ENCODE measurements around the gene FAM83E.
A peak's percentile ranks its signal among the peaks of the same experiment; 100 is the strongest.

FAM83E gene

DNA sequence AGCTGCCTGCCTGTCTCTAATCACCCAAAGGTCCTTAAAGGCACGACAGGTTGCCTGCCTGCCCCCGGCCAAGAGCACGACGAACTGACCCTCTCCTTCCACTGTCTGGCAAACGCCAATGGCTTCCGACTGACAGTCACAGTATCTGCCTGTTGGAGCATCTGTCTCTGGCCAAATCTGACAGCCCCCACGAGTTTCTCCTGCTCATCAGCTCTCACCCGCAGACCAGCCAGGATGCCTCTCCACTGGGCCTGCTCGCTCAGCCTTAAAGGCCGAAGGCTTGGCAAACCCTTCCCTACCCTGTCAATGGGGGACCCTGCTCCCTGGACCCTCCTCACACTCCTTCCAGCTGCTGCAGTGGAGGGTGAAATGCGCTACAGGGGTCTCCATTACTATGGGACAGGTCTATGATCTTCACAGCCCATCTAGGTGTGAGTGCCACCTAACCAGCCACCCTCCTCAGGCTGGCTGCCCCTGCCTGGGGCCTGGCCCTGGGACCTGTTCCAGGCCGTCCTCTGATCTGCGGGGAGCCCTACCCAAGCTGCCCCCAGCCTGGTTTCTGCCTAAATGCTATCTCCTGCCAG lies 932 bp downstream of the FAM83E start:
- TF ChIP-seq, protein P1, sequence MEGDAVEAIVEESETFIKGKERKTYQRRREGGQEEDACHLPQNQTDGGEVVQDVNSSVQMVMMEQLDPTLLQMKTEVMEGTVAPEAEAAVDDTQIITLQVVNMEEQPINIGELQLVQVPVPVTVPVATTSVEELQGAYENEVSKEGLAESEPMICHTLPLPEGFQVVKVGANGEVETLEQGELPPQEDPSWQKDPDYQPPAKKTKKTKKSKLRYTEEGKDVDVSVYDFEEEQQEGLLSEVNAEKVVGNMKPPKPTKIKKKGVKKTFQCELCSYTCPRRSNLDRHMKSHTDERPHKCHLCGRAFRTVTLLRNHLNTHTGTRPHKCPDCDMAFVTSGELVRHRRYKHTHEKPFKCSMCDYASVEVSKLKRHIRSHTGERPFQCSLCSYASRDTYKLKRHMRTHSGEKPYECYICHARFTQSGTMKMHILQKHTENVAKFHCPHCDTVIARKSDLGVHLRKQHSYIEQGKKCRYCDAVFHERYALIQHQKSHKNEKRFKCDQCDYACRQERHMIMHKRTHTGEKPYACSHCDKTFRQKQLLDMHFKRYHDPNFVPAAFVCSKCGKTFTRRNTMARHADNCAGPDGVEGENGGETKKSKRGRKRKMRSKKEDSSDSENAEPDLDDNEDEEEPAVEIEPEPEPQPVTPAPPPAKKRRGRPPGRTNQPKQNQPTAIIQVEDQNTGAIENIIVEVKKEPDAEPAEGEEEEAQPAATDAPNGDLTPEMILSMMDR (IDR thresholded peaks at IDR 0.05; ENCODE audit: control insufficient read depth, extremely low read depth, insufficient read depth): no peak
- no peak overlapping the region for H3K4me3 ChIP-seq (ENCODE audit: low read depth, low read length)
- no peak for DNase-seq (ENCODE audit: low read depth)

DNA sequence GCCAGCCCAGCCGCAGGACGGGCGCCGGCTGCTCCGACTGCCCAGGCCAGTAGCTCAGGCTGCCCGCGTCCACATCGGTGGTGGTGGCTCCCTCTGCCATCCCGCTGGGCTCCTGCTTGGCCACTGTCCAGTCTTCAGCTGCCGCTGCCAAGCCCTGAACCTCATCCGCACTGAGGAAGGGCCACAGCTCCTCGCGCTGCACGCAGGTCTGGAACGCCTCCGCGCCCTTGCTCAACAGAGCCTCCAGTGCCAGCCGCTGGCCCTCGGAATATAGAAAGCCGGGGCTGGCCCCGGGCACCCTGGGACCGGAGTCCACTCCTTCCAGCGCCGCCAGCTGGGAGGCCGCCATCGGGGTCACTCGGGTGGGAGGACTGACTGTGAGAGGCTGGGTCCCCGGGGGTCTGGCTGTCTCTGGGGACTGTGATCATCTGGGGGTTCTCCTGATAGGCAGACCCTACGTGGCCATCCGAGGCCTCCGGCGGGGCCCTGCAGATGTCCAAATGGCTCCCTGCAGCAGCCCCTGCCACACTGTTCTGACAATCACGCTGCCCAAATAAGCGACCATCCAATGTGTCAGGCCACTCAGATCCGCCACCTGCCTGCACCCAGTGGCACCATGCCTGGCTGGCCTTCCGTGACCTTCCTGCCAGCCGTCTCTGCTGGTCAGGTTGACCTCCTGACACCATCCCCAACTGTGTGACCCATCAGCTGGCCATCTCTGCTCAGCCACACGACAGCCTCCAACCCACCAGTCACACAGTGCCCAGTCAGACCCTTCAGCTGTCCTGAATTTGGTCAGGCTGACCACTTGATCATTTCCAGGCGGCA lies 1.6 kb downstream of the FAM83E start:
- no peak for DNase-seq (ENCODE audit: low read depth)
- TF ChIP-seq, protein P1 (IDR thresholded peaks at IDR 0.05; ENCODE audit: control insufficient read depth, extremely low read depth, insufficient read depth): no peak
- no peak overlapping the region for H3K4me3 ChIP-seq (ENCODE audit: low read depth, low read length)

DNA sequence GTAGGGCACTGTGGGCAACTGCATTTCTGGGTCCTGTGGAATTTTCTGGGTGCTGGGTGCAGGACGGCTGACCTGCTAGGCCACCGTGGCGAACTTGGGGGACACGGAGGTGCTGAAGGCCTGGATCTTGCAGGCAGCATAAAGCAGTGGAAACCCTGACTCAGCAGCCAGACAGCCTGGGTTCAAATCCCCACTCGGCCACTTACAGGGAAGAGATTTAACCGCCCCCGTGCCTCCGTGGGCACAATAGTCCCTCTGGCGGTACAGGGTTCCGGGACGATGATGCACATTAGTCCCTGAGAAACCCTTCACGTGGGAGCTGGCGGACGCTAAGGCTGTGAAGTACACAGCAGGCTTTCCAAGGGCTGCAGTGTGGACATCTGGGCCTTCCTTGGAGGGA lies 3.0 kb downstream of the FAM83E start:
- DNase-seq (ENCODE audit: low read depth): no peak
- no peak overlapping the region for H3K4me3 ChIP-seq (ENCODE audit: low read depth, low read length)
- TF ChIP-seq, protein P1 (IDR thresholded peaks at IDR 0.05; ENCODE audit: control insufficient read depth, extremely low read depth, insufficient read depth): no peak

DNA sequence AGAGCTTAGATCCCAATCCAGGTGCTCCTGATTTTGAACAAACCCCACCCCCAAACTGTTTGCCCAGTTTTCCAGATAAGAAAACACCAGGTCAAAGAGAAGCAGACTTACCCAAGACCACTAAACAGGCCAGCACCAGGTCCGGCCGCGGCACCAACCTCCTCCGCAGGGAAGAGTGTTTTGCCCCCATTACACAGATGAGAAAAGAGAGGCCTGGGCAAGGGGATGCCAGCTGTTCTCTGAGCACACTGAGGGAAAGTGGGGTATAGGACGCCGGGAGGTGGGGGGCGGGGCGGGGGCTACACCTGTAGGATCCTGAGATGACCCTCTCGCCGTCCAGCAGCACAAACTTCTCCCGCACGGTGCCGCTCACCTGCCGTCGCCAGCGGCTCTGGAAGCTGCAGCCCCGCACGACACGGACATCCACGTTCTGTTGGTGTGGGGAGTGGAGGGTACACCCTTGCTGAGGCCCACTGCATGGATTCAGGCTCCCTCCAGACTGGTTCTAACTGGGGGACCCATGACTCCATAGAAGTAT lies 5.2 kb downstream of the FAM83E start:
- no peak for DNase-seq (ENCODE audit: low read depth)
- H3K4me3 ChIP-seq (ENCODE audit: low read depth, low read length): no peak overlapping the region
- TF ChIP-seq, protein P1 (IDR thresholded peaks at IDR 0.05; ENCODE audit: control insufficient read depth, extremely low read depth, insufficient read depth): no peak

DNA sequence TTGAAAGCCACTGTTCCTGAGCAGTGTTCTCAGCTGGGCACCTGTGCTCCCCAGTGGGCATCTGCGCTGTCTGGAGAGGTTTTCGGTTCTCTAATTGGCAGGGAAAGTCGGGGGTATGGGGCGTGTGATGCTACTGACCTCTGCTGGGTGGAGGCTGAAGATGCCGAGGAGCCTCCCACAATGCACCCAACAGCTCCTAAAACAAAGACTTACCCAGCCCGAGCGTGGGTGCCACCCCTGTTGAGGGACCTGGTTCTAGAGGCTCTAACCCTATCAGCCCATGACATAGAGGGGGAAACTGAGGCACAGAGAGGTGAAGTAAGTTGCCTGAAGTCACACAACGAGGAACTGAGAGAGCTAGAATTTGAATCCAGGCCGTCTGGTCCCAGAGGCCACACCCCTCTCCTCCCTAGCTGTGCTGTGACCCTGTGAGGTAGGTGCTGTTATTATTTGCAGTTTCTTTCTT lies 6.0 kb downstream of the FAM83E start:
- DNase-seq (ENCODE audit: low read depth): no peak
- no peak overlapping the region for H3K4me3 ChIP-seq (ENCODE audit: low read depth, low read length)
- TF ChIP-seq, protein P1 (IDR thresholded peaks at IDR 0.05; ENCODE audit: control insufficient read depth, extremely low read depth, insufficient read depth): peak; percentile 47

DNA sequence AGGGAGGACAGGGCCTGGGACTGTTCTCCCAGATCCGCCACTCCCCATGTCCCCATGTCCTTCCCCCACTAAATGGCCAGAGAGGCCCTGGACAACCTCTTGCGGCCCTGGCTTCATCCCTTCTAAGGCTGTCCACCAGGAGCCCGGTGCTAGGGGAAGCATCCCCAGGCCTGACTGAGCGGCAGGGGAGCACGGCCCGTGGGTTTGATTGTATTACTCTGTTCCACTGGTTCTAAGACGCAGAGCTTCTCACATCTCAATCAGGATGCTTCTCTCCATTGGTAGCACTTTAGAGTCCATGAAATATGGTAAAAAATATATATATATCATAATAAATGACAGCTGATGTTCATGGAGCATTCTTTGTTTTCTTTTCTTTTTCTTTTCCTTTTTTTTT lies 7.5 kb downstream of the FAM83E start:
- no peak overlapping the region for H3K4me3 ChIP-seq (ENCODE audit: low read depth, low read length)
- TF ChIP-seq, protein P1 (IDR thresholded peaks at IDR 0.05; ENCODE audit: control insufficient read depth, extremely low read depth, insufficient read depth): no peak
- DNase-seq (ENCODE audit: low read depth): no peak

Data from LNCaP clone FGC (cell line).